ENCODE measurements around the gene AIMP2.

Gene AIMP2

GRCh38 chr7:6016653-6016966 is 7.5 kb downstream of the AIMP2 start:
- Histone ChIP-seq H3K9ac (ENCODE audit: low read length) (no peak overlapping the region), H3K4me3 (ENCODE audit: low read depth, low read length, poor library complexity, severe bottlenecking) (no peak overlapping the region), H2AFZ (ENCODE audit: low read length) (no peak overlapping the region), H3K9me3 (ENCODE audit: low read length) (no peaks in the 10 kb centered on the region), H3F3A (ENCODE audit: insufficient read depth, low read length) (no peaks in the 10 kb centered on the region), H3K27ac (ENCODE audit: low read depth, low read length, poor library complexity, severe bottlenecking) (no peak overlapping the region), H3K9me2 (ENCODE audit: low read depth, low read length) (no peaks in the 10 kb centered on the region), H4K20me1 (ENCODE audit: insufficient read depth, low read length) (no peaks in the 10 kb centered on the region), H3K4me2 (ENCODE audit: low read length) (no peak overlapping the region), H3K27me3 (ENCODE audit: insufficient read depth, low read length) (no peaks in the 10 kb centered on the region), H3K4me1 (ENCODE audit: insufficient read depth, low read length, severe bottlenecking) (peaks cover under 1% of the 10 kb centered on the region), H3K79me2 (ENCODE audit: insufficient read depth, low read length) (no peaks in the 10 kb centered on the region), H3K36me3 (ENCODE audit: insufficient read depth, low read length) (peaks cover 69% of the 10 kb centered on the region)
- no peak for TF ChIP-seq CTCF (IDR thresholded peaks at IDR 0.05; ENCODE audit: low read length)

- no peaks in the 10 kb centered on the region for H3K9me2 ChIP-seq (ENCODE audit: low read depth, low read length)
- H3K27me3 ChIP-seq (ENCODE audit: insufficient read depth, low read length): no peaks in the 10 kb centered on the region
- TF ChIP-seq EZH2 (IDR thresholded peaks at IDR 0.05; ENCODE audit: borderline replicate concordance, low read length): no peak
- TF ChIP-seq CTCF (IDR thresholded peaks at IDR 0.05; ENCODE audit: low read length): no peak
- H3K9ac ChIP-seq (ENCODE audit: low read length): no peak overlapping the region
- H3K79me2 ChIP-seq (ENCODE audit: insufficient read depth, low read length): no peaks in the 10 kb centered on the region
- 0 out of 2 replicates have a peak, but pooled peaks cover 2% of the 10 kb centered on the region for H3F3A ChIP-seq (ENCODE audit: insufficient read depth, low read length)
- no peak overlapping the region for H2AFZ ChIP-seq (ENCODE audit: low read length)
- peaks cover 99% of the 10 kb centered on the region for H3K36me3 ChIP-seq (ENCODE audit: insufficient read depth, low read length)
- no peak overlapping the region for H3K4me3 ChIP-seq (ENCODE audit: low read depth, low read length, poor library complexity, severe bottlenecking)
- H4K20me1 ChIP-seq (ENCODE audit: insufficient read depth, low read length): no peaks in the 10 kb centered on the region
- no peaks in the 10 kb centered on the region for H3K4me1 ChIP-seq (ENCODE audit: insufficient read depth, low read length, severe bottlenecking)
- no peaks in the 10 kb centered on the region for H3K9me3 ChIP-seq (ENCODE audit: low read length)
- no peak overlapping the region for H3K27ac ChIP-seq (ENCODE audit: low read depth, low read length, poor library complexity, severe bottlenecking)
- no peak overlapping the region for H3K4me2 ChIP-seq (ENCODE audit: low read length)
Observed at GRCh38 chr7:6020371-6021286, 11.6 kb downstream of the AIMP2 start.

GRCh38 chr7:6022707-6023106 is 13.6 kb downstream of the AIMP2 start:
- Histone ChIP-seq H2AFZ (ENCODE audit: low read length) (no peak overlapping the region), H3K9me3 (ENCODE audit: low read length) (no peaks in the 10 kb centered on the region), H3F3A (ENCODE audit: insufficient read depth, low read length) (0 out of 2 replicates have a peak, but pooled peaks cover 2% of the 10 kb centered on the region), H3K36me3 (ENCODE audit: insufficient read depth, low read length) (peaks cover 100% of the 10 kb centered on the region), H3K4me1 (ENCODE audit: insufficient read depth, low read length, severe bottlenecking) (peaks cover 5% of the 10 kb centered on the region), H3K9ac (ENCODE audit: low read length) (no peak overlapping the region), H3K4me2 (ENCODE audit: low read length) (no peak overlapping the region), H4K20me1 (ENCODE audit: insufficient read depth, low read length) (no peaks in the 10 kb centered on the region), H3K4me3 (ENCODE audit: low read depth, low read length, poor library complexity, severe bottlenecking) (no peak overlapping the region), H3K27ac (ENCODE audit: low read depth, low read length, poor library complexity, severe bottlenecking) (no peak overlapping the region), H3K27me3 (ENCODE audit: insufficient read depth, low read length) (no peaks in the 10 kb centered on the region), H3K79me2 (ENCODE audit: insufficient read depth, low read length) (no peaks in the 10 kb centered on the region), H3K9me2 (ENCODE audit: low read depth, low read length) (no peaks in the 10 kb centered on the region)
- TF ChIP-seq EZH2 (IDR thresholded peaks at IDR 0.05; ENCODE audit: borderline replicate concordance, low read length) (no peak), CTCF (IDR thresholded peaks at IDR 0.05; ENCODE audit: low read length) (no peak)

Measured in OCI-LY1 (cell line).